ENCODE data around the gene MSH6. TPM values are rescaled to one million over a fixed set of nuclear protein-coding genes. Genes with fewer than 3 reads are reported as not detected.

MSH6 gene
- total RNA-seq, 2 experiments from 2014 or later: 145 to 151 TPM

DNA sequence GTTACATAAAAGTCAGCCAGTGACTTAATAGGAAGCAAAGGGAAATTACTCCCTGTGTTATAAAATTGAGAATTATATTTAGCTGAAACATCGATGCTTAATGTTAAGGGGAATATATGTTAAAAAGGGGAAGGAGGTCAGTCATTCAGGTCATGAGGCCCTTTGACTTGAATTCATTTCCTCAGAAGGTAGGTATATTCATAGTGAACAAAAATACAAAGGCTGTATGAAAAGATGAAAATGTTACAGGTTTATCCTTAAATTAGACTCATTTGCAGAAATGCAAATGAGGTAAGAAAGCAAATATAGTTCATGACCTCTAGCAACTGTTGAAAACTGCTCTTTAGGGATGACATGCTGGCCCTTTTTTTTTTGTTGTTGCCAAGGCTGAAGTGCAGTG, 20.8 kb downstream of the MSH6 start:
- DNase-seq (no peak), ATAC-seq (no peak)
- Mint-ChIP-seq H3K27ac (no peak overlapping the region), H3K9me3 (peaks cover 8% of the 10 kb centered on the region), H3K36me3 (ENCODE audit: low read depth) (peaks cover 89% of the 10 kb centered on the region), H3K27me3 (no peaks in the 10 kb centered on the region), H3K4me1 (ENCODE audit: low read depth) (peaks cover 8% of the 10 kb centered on the region), H3K4me3 (no peak overlapping the region)
- TF ChIP-seq, protein P1, sequence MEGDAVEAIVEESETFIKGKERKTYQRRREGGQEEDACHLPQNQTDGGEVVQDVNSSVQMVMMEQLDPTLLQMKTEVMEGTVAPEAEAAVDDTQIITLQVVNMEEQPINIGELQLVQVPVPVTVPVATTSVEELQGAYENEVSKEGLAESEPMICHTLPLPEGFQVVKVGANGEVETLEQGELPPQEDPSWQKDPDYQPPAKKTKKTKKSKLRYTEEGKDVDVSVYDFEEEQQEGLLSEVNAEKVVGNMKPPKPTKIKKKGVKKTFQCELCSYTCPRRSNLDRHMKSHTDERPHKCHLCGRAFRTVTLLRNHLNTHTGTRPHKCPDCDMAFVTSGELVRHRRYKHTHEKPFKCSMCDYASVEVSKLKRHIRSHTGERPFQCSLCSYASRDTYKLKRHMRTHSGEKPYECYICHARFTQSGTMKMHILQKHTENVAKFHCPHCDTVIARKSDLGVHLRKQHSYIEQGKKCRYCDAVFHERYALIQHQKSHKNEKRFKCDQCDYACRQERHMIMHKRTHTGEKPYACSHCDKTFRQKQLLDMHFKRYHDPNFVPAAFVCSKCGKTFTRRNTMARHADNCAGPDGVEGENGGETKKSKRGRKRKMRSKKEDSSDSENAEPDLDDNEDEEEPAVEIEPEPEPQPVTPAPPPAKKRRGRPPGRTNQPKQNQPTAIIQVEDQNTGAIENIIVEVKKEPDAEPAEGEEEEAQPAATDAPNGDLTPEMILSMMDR (IDR thresholded peaks at IDR 0.05): no peak
- ChIA-PET POLR2A (interaction anchor here (1.6 to 2.8 kb wide), 2 partner anchors 9 to 20 kb away, joined by 3 to 15 read pairs; partner anchors contain the start of gene MSH6), CTCF (interaction anchor here (0.6 kb wide), 1 partner anchor 742 kb away, joined by 3 read pairs; no protein-coding TSS in a partner anchor)
- intact Hi-C loops (cut with micrococcal nuclease): no loop called here

DNA sequence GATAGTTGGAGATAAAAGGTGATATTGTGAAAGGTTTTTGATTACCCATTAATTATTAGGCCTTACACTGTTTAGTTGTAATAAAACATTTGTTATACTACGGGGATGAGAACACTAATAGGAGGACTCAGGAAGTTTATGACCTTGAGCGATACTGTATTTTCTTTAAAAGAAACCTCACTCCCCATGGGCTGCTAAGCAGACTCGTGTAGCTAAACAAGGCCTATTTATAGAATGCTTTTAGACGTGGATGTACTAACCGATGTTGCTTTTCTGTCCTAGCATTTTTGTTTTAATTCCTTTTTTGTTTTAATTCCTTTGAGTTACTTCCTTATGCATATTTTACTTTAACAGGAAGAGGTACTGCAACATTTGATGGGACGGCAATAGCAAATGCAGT, 22.9 kb downstream of the MSH6 start:
- DNase-seq: no peak
- peaks cover 8% of the 10 kb centered on the region for H3K9me3 Mint-ChIP-seq
- peaks cover 76% of the 10 kb centered on the region for H3K36me3 Mint-ChIP-seq (ENCODE audit: low read depth)
- no peak overlapping the region for H3K4me3 Mint-ChIP-seq
- H3K27me3 Mint-ChIP-seq: no peaks in the 10 kb centered on the region
- intact Hi-C loops (cut with micrococcal nuclease): no loop called here
- H3K4me1 Mint-ChIP-seq (ENCODE audit: low read depth): peaks cover 15% of the 10 kb centered on the region
- no peak for ATAC-seq
- ChIA-PET POLR2A (interaction anchor here (1.6 kb wide), 1 partner anchor 12 kb away, joined by 4 read pairs; no protein-coding TSS in a partner anchor), CTCF (no interaction called here)
- no peak overlapping the region for H3K27ac Mint-ChIP-seq
- TF ChIP-seq, protein P1 (IDR thresholded peaks at IDR 0.05): no peak

DNA sequence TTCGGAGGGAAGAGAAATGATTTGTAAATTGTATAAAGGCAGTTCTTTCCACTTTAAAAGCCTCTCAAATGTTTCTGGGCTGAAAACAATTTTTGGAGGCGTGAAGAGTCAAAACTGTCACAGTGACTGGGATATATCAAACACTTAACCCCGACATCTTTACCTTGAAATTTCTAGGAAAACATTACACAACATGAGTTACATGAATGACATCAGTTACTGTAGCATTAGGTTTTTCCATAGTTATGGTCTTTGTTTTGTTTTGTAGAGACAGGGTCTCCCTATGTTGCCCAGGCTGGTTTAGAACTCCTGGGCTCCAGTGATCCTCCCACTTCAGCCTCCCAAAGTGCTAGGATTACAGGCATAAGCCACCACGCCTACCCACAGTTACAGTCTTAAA, 25.7 kb downstream of the MSH6 start:
- intact Hi-C loops (cut with micrococcal nuclease): no loop called here
- TF ChIP-seq, protein P1 (IDR thresholded peaks at IDR 0.05): no peak
- peaks cover 28% of the 10 kb centered on the region for H3K4me1 Mint-ChIP-seq (ENCODE audit: low read depth)

DNA sequence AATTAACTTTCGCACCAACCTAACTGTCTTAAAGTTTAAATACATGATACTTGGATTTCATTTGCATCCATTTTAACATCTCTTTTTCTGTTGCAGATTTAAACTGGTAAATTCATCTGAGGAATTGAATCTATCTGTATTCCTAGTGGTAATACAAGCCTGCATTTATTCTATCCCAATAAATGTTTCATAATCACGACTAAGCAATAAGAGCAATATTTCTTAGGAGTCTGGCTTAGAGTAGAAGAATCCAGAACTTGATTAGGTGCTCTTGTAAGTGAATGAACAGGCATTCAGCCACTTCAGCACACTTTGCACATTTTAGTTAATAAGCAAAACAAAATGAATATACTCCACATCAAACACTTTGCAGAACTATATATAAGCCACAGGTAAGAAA, 27.0 kb downstream of the MSH6 start:
- intact Hi-C loops (cut with micrococcal nuclease): no loop called here
- no peak overlapping the region for H3K27ac Mint-ChIP-seq
- H3K27me3 Mint-ChIP-seq: no peaks in the 10 kb centered on the region
- ChIA-PET POLR2A (interaction anchor here (0.9 kb wide), 1 partner anchor 9 kb away, joined by 4 read pairs; no protein-coding TSS in a partner anchor), CTCF (no interaction called here)
- ATAC-seq (no peak), DNase-seq (no peak)
- H3K9me3 Mint-ChIP-seq: no peaks in the 10 kb centered on the region
- peaks cover 73% of the 10 kb centered on the region for H3K36me3 Mint-ChIP-seq (ENCODE audit: low read depth)
- no peak overlapping the region for H3K4me3 Mint-ChIP-seq
- TF ChIP-seq, protein P1 (IDR thresholded peaks at IDR 0.05): no peak
- peaks cover 30% of the 10 kb centered on the region for H3K4me1 Mint-ChIP-seq (ENCODE audit: low read depth)

More for the DNA sequence above, 25.7 kb downstream of the MSH6 start:
- Mint-ChIP-seq H3K36me3 (ENCODE audit: low read depth) (peaks cover 77% of the 10 kb centered on the region), H3K27me3 (no peaks in the 10 kb centered on the region), H3K27ac (peak overlapping the region; percentile 47), H3K9me3 (no peaks in the 10 kb centered on the region), H3K4me3 (no peak overlapping the region)
- DNase-seq (no peak), ATAC-seq (no peak)
- POLR2A ChIA-PET: no interaction called here
- CTCF ChIA-PET: interaction anchor here (1.2 kb wide), 1 partner anchor 41 kb away, joined by 5 read pairs; no protein-coding TSS in a partner anchor

DNA sequence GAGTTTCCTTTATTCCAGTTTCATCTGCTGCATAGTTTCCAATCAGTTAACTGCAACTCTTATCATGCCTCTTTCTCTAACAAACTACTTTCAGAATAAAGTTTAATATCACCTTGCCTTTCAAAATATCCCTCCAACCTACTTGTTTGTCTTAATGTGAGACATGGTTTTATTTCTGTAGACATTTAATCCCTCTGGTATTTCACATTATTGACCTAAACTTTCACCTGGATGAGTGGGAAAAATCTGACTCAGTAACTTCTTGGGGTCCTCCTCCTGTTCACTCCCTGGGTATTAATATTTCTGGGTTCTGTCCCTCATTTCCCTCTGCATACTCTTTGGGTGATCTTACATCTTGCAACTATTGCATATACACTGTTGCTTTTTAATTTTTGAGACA, 27.9 kb downstream of the MSH6 start:
- Mint-ChIP-seq H3K9me3 (no peaks in the 10 kb centered on the region), H3K4me3 (no peak overlapping the region), H3K36me3 (ENCODE audit: low read depth) (peaks cover 71% of the 10 kb centered on the region), H3K27ac (peak overlapping the region; percentile 80), H3K27me3 (no peaks in the 10 kb centered on the region), H3K4me1 (ENCODE audit: low read depth) (peaks cover 30% of the 10 kb centered on the region)
- no peak for DNase-seq
- POLR2A ChIA-PET: no interaction called here
- intact Hi-C loops (cut with micrococcal nuclease): no loop called here
- ATAC-seq: no peak
- TF ChIP-seq, protein P1 (IDR thresholded peaks at IDR 0.05): no peak
- CTCF ChIA-PET: no interaction called here
